Stimulated activated CD4-positive, alpha-beta T cell treated with anti-CD3 and anti-CD28 coated beads, Interleukin-2, amount 100 ng/mL, for 24 hours (primary cell): ENCODE data around the gene TP53RK.

Source experiments
- DNase-seq, 2 donors: peaks; one replicate each; pipeline ENCODE4 v3.0.0-alpha.2; 2020

TP53RK gene

GRCh38 chr20:46706242-46706641, 17.0 kb upstream of the TP53RK start:
- DNase-seq = no peak

GRCh38 chr20:46705378-46705729, 16.1 kb upstream of the TP53RK start:
- DNase-seq = no peak

- DNase-seq = no peak
These were observed 15.6 kb upstream of the TP53RK start for GRCh38 chr20:46704714-46705377.

GRCh38 chr20:46703435-46703834, 14.2 kb upstream of the TP53RK start:
- no peak for DNase-seq

GRCh38 chr20:46702447-46703203, 13.4 kb upstream of the TP53RK start:
- DNase-seq = no peak

- no peak for DNase-seq
These were observed 12.7 kb upstream of the TP53RK start for GRCh38 chr20:46701986-46702385.

GRCh38 chr20:46701556-46701955, 12.3 kb upstream of the TP53RK start:
- DNase-seq = no peak

- DNase-seq = no peak
These were observed 11.8 kb upstream of the TP53RK start for GRCh38 chr20:46701057-46701456.

- no peak for DNase-seq
These were observed 11.2 kb upstream of the TP53RK start for GRCh38 chr20:46700481-46700880.

GRCh38 chr20:46699651-46700359, 10.6 kb upstream of the TP53RK start:
- no peak for DNase-seq

- DNase-seq = no peak
These were observed 9.5 kb upstream of the TP53RK start for GRCh38 chr20:46698788-46699187.

- no peak for DNase-seq
These were observed 7.6 kb upstream of the TP53RK start for GRCh38 chr20:46696791-46697279.

GRCh38 chr20:46695892-46696291, 6.6 kb upstream of the TP53RK start:
- DNase-seq = no peak

GRCh38 chr20:46694484-46694883, 5.2 kb upstream of the TP53RK start:
- no peak for DNase-seq

- DNase-seq = no peak
These were observed 2.0 kb upstream of the TP53RK start for GRCh38 chr20:46691196-46691595.

- no peak for DNase-seq
These were observed 1.2 kb upstream of the TP53RK start for GRCh38 chr20:46690219-46691106.

- no peak for DNase-seq
These were observed 476 bp upstream of the TP53RK start for GRCh38 chr20:46689754-46690085.

- no peak for DNase-seq
These were observed 828 bp downstream of the TP53RK start for GRCh38 chr20:46688151-46689081.

- no peak for DNase-seq
These were observed 5.1 kb downstream of the TP53RK start for GRCh38 chr20:46683939-46684750.

GRCh38 chr20:46683668-46683938, 5.6 kb downstream of the TP53RK start:
- DNase-seq = no peak

- DNase-seq = no peak
These were observed 6.1 kb downstream of the TP53RK start for GRCh38 chr20:46683011-46683667.
